B cell (primary cell): ENCODE results near the gene PLEKHG4B. TPM values are rescaled to one million over a fixed set of nuclear protein-coding genes. Genes with fewer than 3 reads are reported as not detected.
"Not testable (repeated sequence)": the region's sequence is repeated elsewhere in the genome, so short reads cannot be mapped to it uniquely, and the experiment has no call there.

Experiments used
- ATAC-seq: fragments of 200-7000 bp; cut with Tn5 transposase; one replicate; pipeline ENCODE4 v1.10.0; 2021; ENCODE audit warnings: low read depth, mild to moderate bottlenecking, moderate number of reproducible peaks, moderate library complexity
- CTCF ChIA-PET: fragments of 350-600 bp; sonication (Branson Sonifier 250); formaldehyde crosslinking; loops from one replicate; lab custom pipeline; 2021; ENCODE audit warnings: antibody characterized with exemption, inconsistent platforms; lab: Charles Lee
- POLR2A ChIA-PET: fragments of 350-600 bp; sonication (Branson Sonifier 250); formaldehyde crosslinking; loops from one replicate; lab custom pipeline; 2021; ENCODE audit warnings: antibody characterized with exemption; lab: Charles Lee
- DNase-seq: peaks from one replicate; pipeline ENCODE4 v3.0.0; 2013
- H2AFZ ChIP-seq: 2 replicates; pipeline ENCODE4 v1.6.1; 2012; ENCODE audit warnings: mild to moderate bottlenecking, low read depth, low read length; ENCODE audit not compliant: insufficient read depth, poor library complexity, severe bottlenecking
- H3K27ac ChIP-seq, 2 donors: 1 replicate in 1 of 2; 2 replicates in 1 of 2; pipeline ENCODE4 v1.5.1; 2012 to 2013; ENCODE audit warnings: low read length in 2 of 2, mild to moderate bottlenecking in 2 of 2, moderate library complexity in 1 of 2
- H3K27me3 ChIP-seq, 4 experiments: fragments of 200-600 bp in 1 of 4; sonication (generic) in 1 of 4; replicated peaks in 1 of 4; 1 replicate in 2 of 4; 2 replicates in 2 of 4; pipeline versions ENCODE4 v1.6.1 to v1.7.0; 2013 to 2016; ENCODE audit warnings: low read length in 3 of 4, mild to moderate bottlenecking in 2 of 4, mixed read lengths in 1 of 4, moderate library complexity in 1 of 4; ENCODE audit not compliant: insufficient read depth in 4 of 4, control insufficient read depth in 3 of 4; ENCODE audit errors: control extremely low read depth in 1 of 4
- H3K36me3 ChIP-seq, 2 experiments: replicated peaks in 1 of 2; 1 replicate in 1 of 2; 2 replicates in 1 of 2; pipeline versions ENCODE4 v1.6.1 to v1.7.1; 2013; ENCODE audit warnings: low read length in 1 of 2; ENCODE audit not compliant: insufficient read depth in 2 of 2, control insufficient read depth in 1 of 2; ENCODE audit errors: control extremely low read depth in 1 of 2, extremely low read depth in 1 of 2
- H3K4me1 ChIP-seq, 2 donors: fragments of 200-600 bp in 1 of 2; sonication (generic) in 1 of 2; 1 replicate in 1 of 2; 2 replicates in 1 of 2; pipeline versions ENCODE4 v1.5.1 to v1.6.1; 2013 to 2017; ENCODE audit warnings: low read length in 2 of 2; ENCODE audit not compliant: control insufficient read depth in 2 of 2, insufficient read depth in 2 of 2
- H3K4me2 ChIP-seq: replicated peaks from 2 replicates; pipeline ENCODE3; 2012; ENCODE audit warnings: mild to moderate bottlenecking, low read depth, low read length; ENCODE audit not compliant: poor library complexity, severe bottlenecking
- H3K4me3 ChIP-seq, 5 experiments: fragments of 200-600 bp in 1 of 5; sonication (generic) in 1 of 5; 1 replicate in 3 of 5; 2 replicates in 2 of 5; pipeline versions ENCODE4 v1.5.1 to v1.7.0; 2011 to 2016; ENCODE audit warnings: low read length in 4 of 5, mild to moderate bottlenecking in 4 of 5, low read depth in 2 of 5, control low read depth in 1 of 5, moderate library complexity in 1 of 5; ENCODE audit not compliant: insufficient read depth in 1 of 5; ENCODE audit errors: control extremely low read depth in 1 of 5, extremely low read depth in 1 of 5
- H3K79me2 ChIP-seq: fragments of 200-600 bp; sonication (generic); one replicate; pipeline ENCODE4 v1.6.0; 2016; ENCODE audit warnings: low read length; ENCODE audit not compliant: control insufficient read depth, insufficient read depth
- H3K9ac ChIP-seq: fragments of 200-600 bp; sonication (generic); 2 replicates; pipeline ENCODE4 v1.6.1; 2017; ENCODE audit warnings: mild to moderate bottlenecking, low read length, moderate library complexity
- H3K9me3 ChIP-seq, 3 donors: one replicate each; pipeline versions ENCODE4 v1.6.1 to v1.7.1; 2013; ENCODE audit warnings: low read length in 2 of 3; ENCODE audit not compliant: control insufficient read depth in 2 of 3, insufficient read depth in 1 of 3; ENCODE audit errors: control extremely low read depth in 1 of 3
- H4K20me1 ChIP-seq: 2 replicates; pipeline ENCODE4 v1.6.0; 2012; ENCODE audit warnings: mild to moderate bottlenecking, low read length; ENCODE audit not compliant: insufficient read depth, control insufficient read depth, poor library complexity, severe bottlenecking
- H3K27ac Mint-ChIP-seq: one replicate; pipeline ENCODE4 v1.8.0; 2021; ENCODE audit warnings: mixed read lengths
- H3K27me3 Mint-ChIP-seq: one replicate; pipeline ENCODE4 v1.8.0; 2021; ENCODE audit warnings: mixed read lengths
- H3K4me1 Mint-ChIP-seq: one replicate; pipeline ENCODE4 v1.8.0; 2021; ENCODE audit warnings: mixed read lengths
- H3K4me3 Mint-ChIP-seq: one replicate; pipeline ENCODE4 v1.8.0; 2021; ENCODE audit warnings: mixed read lengths
- H3K9me3 Mint-ChIP-seq: one replicate; pipeline ENCODE4 v1.8.0; 2022; ENCODE audit warnings: mixed read lengths; ENCODE audit not compliant: insufficient read depth
- CTCF ChIP-seq: fragments of 200-600 bp; IDR thresholded peaks from one replicate; pipeline ENCODE4 v1.8.0; 2022; ENCODE audit warnings: antibody characterized with exemption, mild to moderate bottlenecking
- EZH2 ChIP-seq: IDR thresholded peaks from 2 replicates; pipeline ENCODE4 v1.6.1; 2012; ENCODE audit warnings: borderline replicate concordance, low read depth, mild to moderate bottlenecking, moderate library complexity, low read length; ENCODE audit not compliant: insufficient read depth, poor library complexity, severe bottlenecking
- WGBS: methylation state at CpG from one replicate; pipeline ENCODE4 v1.1.5; 2013; ENCODE audit warnings: missing lambda C conversion rate; ENCODE audit not compliant: insufficient coverage; 5-methylcytosine and 5-hydroxymethylcytosine counted together
- intact Hi-C: fragments of 100-400 bp; cut with micrococcal nuclease; formaldehyde crosslinking; loops from one replicate; pipeline ENCODE4 v1.10.0; 2022
- polyA plus RNA-seq: library from polyadenylated mRNA; depleted of rRNA; stranded (reverse); fragments of >200 nt; gene quantifications from 2 replicates; pipeline ENCODE4 v1.2.3, GENCODE V29; 2012
- total RNA-seq, 2 donors: library from RNA; stranded (reverse); fragments of 120-200 nt in 1 of 2; gene quantifications; 1 replicate in 1 of 2; 2 replicates in 1 of 2; pipeline versions ENCODE4 v1.2.3 to v1.2.4, GENCODE V29; 2013 to 2022

The PLEKHG4B gene
- total and polyA plus RNA-seq, 2 donors (not counting 1 experiment from before 2014, with no cell fraction given), result not detected

- H3K27me3 ChIP-seq, result peaks cover 0 to 6% (median 0%) of the 10 kb centered on the region in 4 experiments
- no peaks in the 10 kb centered on the region for H3K4me1 ChIP-seq
- no peak overlapping the region for H3K27ac ChIP-seq
- intact Hi-C loops, result no loop called here
- no peaks in the 10 kb centered on the region for H4K20me1 ChIP-seq
- TF ChIP-seq CTCF (no peak), EZH2 (no peak)
- no peak overlapping the region for H3K4me2 ChIP-seq
- Mint-ChIP-seq H3K4me1 (no peaks in the 10 kb centered on the region), H3K9me3 (no peaks in the 10 kb centered on the region), H3K27me3 (peaks cover 21% of the 10 kb centered on the region), H3K4me3 (no peak overlapping the region), H3K27ac (no peak overlapping the region)
- no peak overlapping the region for H3K9ac ChIP-seq
- no peak for ATAC-seq
- no peak overlapping the region for H2AFZ ChIP-seq
- CTCF ChIA-PET, result no interaction called here
- WGBS, result 79% methylated on average over 14 of the region's 15 CpGs
- no peak for DNase-seq
- H3K9me3 ChIP-seq, result no peaks in the 10 kb centered on the region
- no peak overlapping the region for H3K4me3 ChIP-seq
- H3K79me2 ChIP-seq, result no peaks in the 10 kb centered on the region
- POLR2A ChIA-PET, result no interaction called here
- no peaks in the 10 kb centered on the region for H3K36me3 ChIP-seq
These were observed 10.6 kb downstream of the PLEKHG4B start for GRCh38 chr5:102411-103043.

- POLR2A ChIA-PET, H2AFZ ChIP-seq, H3K27ac Mint-ChIP-seq, DNase-seq, H3K27ac ChIP-seq, H3K4me3 Mint-ChIP-seq, H3K4me1 ChIP-seq, H3K4me3 ChIP-seq, CTCF ChIA-PET, H3K36me3 ChIP-seq, H3K4me1 Mint-ChIP-seq, H3K27me3 ChIP-seq, H4K20me1 ChIP-seq, H3K4me2 ChIP-seq, H3K79me2 ChIP-seq, ATAC-seq, H3K9me3 ChIP-seq, intact Hi-C loops, H3K9me3 Mint-ChIP-seq, H3K9ac ChIP-seq: not testable (repeated sequence)
- WGBS, result 98% methylated on average over 4 of the region's 9 CpGs
- peaks cover 19% of the 10 kb centered on the region for H3K27me3 Mint-ChIP-seq
These were observed 12.1 kb downstream of the PLEKHG4B start for GRCh38 chr5:104106-104505.
